Endothelial cell of umbilical vein (primary cell): Measurements from ENCODE around the gene USP2. TPM values are rescaled to one million over a fixed set of nuclear protein-coding genes. Genes with fewer than 3 reads are reported as not detected.

ENCODE experiments used
- BruUV-seq: library from RNA; stranded (reverse); fragments of 400-500 nt; replicated peaks from 2 replicates; lab custom pipeline; 2021; lab: Mats Ljungman, UMichigan
- CTCF ChIA-PET: fragments of 300-600, 350-600 bp; sonication (Branson Sonifier 250); formaldehyde crosslinking; loops from one replicate; lab custom pipeline; 2021; ENCODE audit warnings: antibody characterized with exemption, inconsistent platforms; lab: Charles Lee
- POLR2A ChIA-PET: fragments of 300-600, 350-600 bp; sonication (Branson Sonifier 250); formaldehyde crosslinking; loops from one replicate; lab custom pipeline; 2021; ENCODE audit warnings: antibody characterized with exemption, inconsistent platforms; lab: Charles Lee
- DNase-seq: peaks from one replicate; pipeline ENCODE4 v3.0.0-alpha.2; 2011; ENCODE audit warnings: low read depth, low spot score
- FAIRE-seq: peaks from 2 replicates; lab custom pipeline; 2011; peaks lifted over from hg19 to GRCh38; lab: Jason Lieb, UNC
- H2AFZ ChIP-seq: 2 replicates; pipeline ENCODE4 v1.6.0; 2012; ENCODE audit warnings: low read depth, low read length, control low read depth, inconsistent platforms
- H3K27ac ChIP-seq: 2 replicates; pipeline ENCODE4 v1.5.1; 2011; ENCODE audit warnings: low read depth, mild to moderate bottlenecking, control low read depth, low read length, moderate library complexity; ENCODE audit not compliant: insufficient read depth
- H3K27me3 ChIP-seq, 2 experiments: 2 replicates each; pipeline versions ENCODE4 v1.6.0 to v1.6.1; 2011; ENCODE audit warnings: low read length in 2 of 2, mixed read lengths in 1 of 2; ENCODE audit not compliant: control insufficient read depth in 2 of 2, insufficient read depth in 2 of 2
- H3K36me3 ChIP-seq, 2 experiments: 2 replicates in 1 of 2; 3 replicates in 1 of 2; pipeline ENCODE4 v1.5.1; 2011; ENCODE audit warnings: low read length in 2 of 2, mild to moderate bottlenecking in 1 of 2, moderate library complexity in 1 of 2; ENCODE audit not compliant: control insufficient read depth in 2 of 2, insufficient read depth in 2 of 2; ENCODE audit errors: extremely low read depth in 1 of 2
- H3K4me1 ChIP-seq: 3 replicates; pipeline ENCODE4 v1.5.1; 2011; ENCODE audit warnings: mild to moderate bottlenecking, low read length; ENCODE audit not compliant: control insufficient read depth, insufficient read depth; ENCODE audit errors: extremely low read depth
- H3K4me2 ChIP-seq: 2 replicates; pipeline ENCODE4 v1.6.1; 2011; ENCODE audit warnings: low read length, control low read depth, mixed read lengths; ENCODE audit not compliant: insufficient read depth
- H3K4me3 ChIP-seq, 3 experiments: fragments of 200-600 bp in 1 of 3; sonication (generic), shearing (Covaris generic) in 1 of 3; replicated peaks in 1 of 3; 2 replicates each; pipeline ENCODE4 v1.5.1; 2011 to 2016; ENCODE audit warnings: control low read depth in 3 of 3, low read length in 3 of 3, mild to moderate bottlenecking in 2 of 3, inconsistent platforms in 1 of 3, low read depth in 1 of 3, moderate library complexity in 1 of 3; ENCODE audit not compliant: insufficient read depth in 1 of 3
- H3K79me2 ChIP-seq: 2 replicates; pipeline ENCODE4 v1.6.0; 2012; ENCODE audit warnings: low read length, inconsistent platforms; ENCODE audit not compliant: control insufficient read depth, insufficient read depth
- H3K9ac ChIP-seq: replicated peaks from 2 replicates; pipeline ENCODE3; 2011; ENCODE audit warnings: low read length, control low read depth; ENCODE audit not compliant: insufficient read depth; ENCODE audit errors: extremely low read depth
- H3K9me1 ChIP-seq: replicated peaks from 3 replicates; pipeline ENCODE4 v1.6.0; 2011; ENCODE audit warnings: mild to moderate bottlenecking, low read length; ENCODE audit not compliant: control insufficient read depth, insufficient read depth; ENCODE audit errors: extremely low read depth
- H3K9me3 ChIP-seq: replicated peaks from 2 replicates; pipeline ENCODE4 v1.5.1; 2012; ENCODE audit warnings: low read length, inconsistent platforms; ENCODE audit not compliant: control insufficient read depth, insufficient read depth
- H4K20me1 ChIP-seq: replicated peaks from 2 replicates; pipeline ENCODE3; 2011; ENCODE audit warnings: mild to moderate bottlenecking, low read length; ENCODE audit not compliant: control insufficient read depth, insufficient read depth; ENCODE audit errors: extremely low read depth
- CTCF ChIP-seq, 2 donors: IDR thresholded peaks; 1 replicate in 1 of 2; 2 replicates in 1 of 2; pipeline ENCODE4 v1.5.1; 2011; ENCODE audit warnings: low read length in 2 of 2, mild to moderate bottlenecking in 2 of 2, moderate library complexity in 2 of 2, control low read depth in 1 of 2, inconsistent platforms in 1 of 2, low read depth in 1 of 2; ENCODE audit not compliant: insufficient read depth in 1 of 2; ENCODE audit errors: extremely low read depth in 1 of 2
- EZH2 ChIP-seq: IDR thresholded peaks from 2 replicates; pipeline ENCODE4 v1.6.1; 2012; ENCODE audit warnings: borderline replicate concordance, low read depth, mild to moderate bottlenecking, moderate library complexity, low read length, inconsistent platforms; ENCODE audit not compliant: severe bottlenecking
- GATA2 ChIP-seq: IDR thresholded peaks from 2 replicates; pipeline ENCODE4 v1.7.0; 2011; ENCODE audit warnings: low read depth, mild to moderate bottlenecking, moderate library complexity, mixed read lengths, low read length; ENCODE audit not compliant: insufficient read length, insufficient read depth
- JUN ChIP-seq: IDR thresholded peaks from 2 replicates; pipeline ENCODE4 v1.6.1; 2011; ENCODE audit warnings: borderline replicate concordance, low read depth; ENCODE audit not compliant: insufficient read length, insufficient read depth
- MAX ChIP-seq: IDR thresholded peaks from 2 replicates; pipeline ENCODE4 v1.6.1; 2011; ENCODE audit not compliant: insufficient read depth, insufficient read length
- POLR2AphosphoS5 ChIP-seq: IDR thresholded peaks from 2 replicates; pipeline ENCODE4 v1.6.1; 2012; ENCODE audit warnings: low read depth, mild to moderate bottlenecking, control low read depth, low read length, moderate library complexity; ENCODE audit not compliant: insufficient read depth
- dilution Hi-C: fragments of 300-500 bp; cut with MboI; formaldehyde crosslinking; loops from one replicate; pipeline ENCODE4 v1.15.0; 2019; ENCODE audit warnings: low sequenced_read_pairs; ENCODE audit not compliant: extremely low pct_ligation_motif_present
- intact Hi-C: fragments of 100-400 bp; cut with micrococcal nuclease; formaldehyde crosslinking; loops from one replicate; pipeline ENCODE4 v1.10.0; 2022
- polyA plus RNA-seq, 4 experiments: library from polyadenylated mRNA; depleted of rRNA in 3 of 4; stranded (reverse) in 3 of 4; unstranded in 1 of 4; fragments of >200 nt; gene quantifications; 2 replicates each; pipeline versions ENCODE4 v1.2.1 to v1.2.3, GENCODE V29; 2011 to 2012; ENCODE audit warnings: missing spikeins in 1 of 4
- total RNA-seq: library from RNA; stranded (reverse); gene quantifications from 2 replicates; pipeline ENCODE4 v1.2.3, GENCODE V29; 2021

The USP2 gene
- total and polyA plus RNA-seq, 2 donors (not counting 3 experiments of a cell fraction or from before 2014, with no cell fraction given): 0.21 to 1.2 TPM

GRCh38 chr11:119363851-119364590 lies 17.5 kb downstream of the USP2 start:
- H2AFZ ChIP-seq: peak overlapping the region; percentile 22
- no peak overlapping the region for H3K4me2 ChIP-seq
- peak overlapping the region in 1 of 3 experiments; percentile 33 for H3K4me3 ChIP-seq
- ChIA-PET POLR2A (no interaction called here), CTCF (interaction anchor here (1.5 to 1.7 kb wide), 3 partner anchors 8 to 23 kb away, joined by 4 to 15 read pairs (median 10); partner anchors contain the start of gene C1QTNF5)
- peaks cover 12 to 20% of the 10 kb centered on the region in 2 experiments for H3K27me3 ChIP-seq
- TF ChIP-seq JUN (no peak), MAX (no peak), CTCF (IDR thresholded peaks at IDR 0.05; ENCODE audit: extremely low read depth in 1 of 2, insufficient read depth in 1 of 2, low read depth in 1 of 2, low read length in 2 of 2) (no peak), POLR2AphosphoS5 (no peak), GATA2 (no peak), EZH2 (no peak)
- FAIRE-seq (no peak), DNase-seq (peak; percentile 39)
- H3K27ac ChIP-seq: no peak overlapping the region
- no peaks in the 10 kb centered on the region for H3K79me2 ChIP-seq
- H4K20me1 ChIP-seq: no peaks in the 10 kb centered on the region
- no peak overlapping the region for H3K9ac ChIP-seq
- no peaks in the 10 kb centered on the region for H3K4me1 ChIP-seq
- no peaks in the 10 kb centered on the region for H3K36me3 ChIP-seq
- H3K9me3 ChIP-seq: no peaks in the 10 kb centered on the region
- dilution Hi-C loops (no loop called here), intact Hi-C loops (no loop called here)
- H3K9me1 ChIP-seq: no peaks in the 10 kb centered on the region
- no TSS peak for BruUV-seq
